ENCODE data around the gene TNFRSF17. TPM values are rescaled to one million over a fixed set of nuclear protein-coding genes. Genes with fewer than 3 reads are reported as not detected.

The TNFRSF17 gene
- total RNA-seq, 1 donor from 2014 or later: not detected

DNA sequence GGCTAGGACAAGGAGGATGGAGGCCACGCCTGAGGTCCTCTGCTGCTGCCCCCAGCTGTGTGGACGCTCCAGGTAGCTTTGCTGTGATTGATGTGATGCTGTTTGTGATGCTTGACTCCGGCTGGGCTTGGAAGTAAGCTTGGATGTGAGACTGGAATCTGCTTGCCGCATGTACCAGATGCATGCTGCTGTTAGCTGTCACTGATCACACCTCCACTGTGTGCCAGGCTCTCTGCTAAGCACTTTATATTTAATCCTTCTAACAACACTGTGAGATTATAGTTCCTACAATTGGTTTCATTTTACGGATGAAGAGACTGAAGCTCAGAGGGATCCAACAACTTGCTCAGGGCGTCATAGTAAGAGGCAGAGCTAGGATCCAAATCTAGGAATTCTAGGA is 35.0 kb downstream of the TNFRSF17 start:
- Histone ChIP-seq H2AFZ (replicated peaks) (no peak overlapping the region), H3K27ac (no peak overlapping the region), H3K79me2 (ENCODE audit: low read depth) (no peaks in the 10 kb centered on the region), H3K9ac (no peak overlapping the region), H3K4me3 (no peak overlapping the region), H3K27me3 (no peaks in the 10 kb centered on the region), H3K36me3 (no peaks in the 10 kb centered on the region), H3F3A (ENCODE audit: low read depth) (no peaks in the 10 kb centered on the region), H3K9me3 (ENCODE audit: low read depth) (no peaks in the 10 kb centered on the region), H3K4me2 (no peak overlapping the region), H3K4me1 (no peaks in the 10 kb centered on the region), H4K20me1 (ENCODE audit: low read depth) (no peaks in the 10 kb centered on the region)
- DNase-seq (ENCODE audit: low spot score): no peak
- H3K27me3 Mint-ChIP-seq (ENCODE audit: insufficient read depth, low read depth): peaks cover 2% of the 10 kb centered on the region
- H3K36me3 Mint-ChIP-seq: no peaks in the 10 kb centered on the region
- H3K4me3 Mint-ChIP-seq: no peak overlapping the region
- no peaks in the 10 kb centered on the region for H3K9me3 Mint-ChIP-seq
- TF ChIP-seq, protein P1, sequence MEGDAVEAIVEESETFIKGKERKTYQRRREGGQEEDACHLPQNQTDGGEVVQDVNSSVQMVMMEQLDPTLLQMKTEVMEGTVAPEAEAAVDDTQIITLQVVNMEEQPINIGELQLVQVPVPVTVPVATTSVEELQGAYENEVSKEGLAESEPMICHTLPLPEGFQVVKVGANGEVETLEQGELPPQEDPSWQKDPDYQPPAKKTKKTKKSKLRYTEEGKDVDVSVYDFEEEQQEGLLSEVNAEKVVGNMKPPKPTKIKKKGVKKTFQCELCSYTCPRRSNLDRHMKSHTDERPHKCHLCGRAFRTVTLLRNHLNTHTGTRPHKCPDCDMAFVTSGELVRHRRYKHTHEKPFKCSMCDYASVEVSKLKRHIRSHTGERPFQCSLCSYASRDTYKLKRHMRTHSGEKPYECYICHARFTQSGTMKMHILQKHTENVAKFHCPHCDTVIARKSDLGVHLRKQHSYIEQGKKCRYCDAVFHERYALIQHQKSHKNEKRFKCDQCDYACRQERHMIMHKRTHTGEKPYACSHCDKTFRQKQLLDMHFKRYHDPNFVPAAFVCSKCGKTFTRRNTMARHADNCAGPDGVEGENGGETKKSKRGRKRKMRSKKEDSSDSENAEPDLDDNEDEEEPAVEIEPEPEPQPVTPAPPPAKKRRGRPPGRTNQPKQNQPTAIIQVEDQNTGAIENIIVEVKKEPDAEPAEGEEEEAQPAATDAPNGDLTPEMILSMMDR (IDR thresholded peaks at IDR 0.05): no peak
- TF ChIP-seq EZH2phosphoT487 (IDR thresholded peaks at IDR 0.05): no peak
- H3K4me1 Mint-ChIP-seq: peaks cover 8% of the 10 kb centered on the region
- H3K27ac Mint-ChIP-seq: no peak overlapping the region

- no peak overlapping the region for H3K27ac ChIP-seq
Observed at GRCh38 chr16:12002447-12003006, 37.5 kb downstream of the TNFRSF17 start.

DNA sequence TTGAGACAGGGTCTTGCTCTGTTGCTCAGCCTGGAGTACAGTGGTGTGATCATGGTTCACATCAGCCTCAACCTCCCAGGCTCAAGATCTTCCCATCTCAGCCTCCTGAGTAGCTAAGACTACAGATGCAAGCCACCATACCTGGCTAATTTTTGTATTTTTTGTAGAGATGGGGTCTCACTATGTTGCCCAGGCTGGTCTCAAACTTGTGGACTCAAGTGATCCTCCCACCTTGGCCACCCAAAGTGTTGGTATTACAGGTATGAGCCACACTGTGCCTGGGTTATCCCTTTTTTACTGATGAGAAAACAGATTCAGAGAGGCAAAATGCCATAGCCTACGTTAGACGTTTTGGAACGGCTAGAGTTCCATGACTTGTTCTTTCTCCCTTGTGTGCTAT is 41.6 kb downstream of the TNFRSF17 start:
- Histone ChIP-seq H3K79me2 (ENCODE audit: low read depth) (no peaks in the 10 kb centered on the region), H3K9me3 (ENCODE audit: low read depth) (no peaks in the 10 kb centered on the region), H3K36me3 (no peaks in the 10 kb centered on the region), H3K9ac (no peak overlapping the region), H3F3A (ENCODE audit: low read depth) (no peaks in the 10 kb centered on the region), H4K20me1 (ENCODE audit: low read depth) (no peaks in the 10 kb centered on the region), H3K27me3 (no peaks in the 10 kb centered on the region), H2AFZ (replicated peaks) (no peak overlapping the region), H3K4me3 (no peak overlapping the region), H3K4me2 (no peak overlapping the region), H3K4me1 (no peaks in the 10 kb centered on the region), H3K27ac (no peak overlapping the region)
- peaks cover 2% of the 10 kb centered on the region for H3K27me3 Mint-ChIP-seq (ENCODE audit: insufficient read depth, low read depth)
- DNase-seq (ENCODE audit: low spot score): no peak
- H3K4me1 Mint-ChIP-seq: no peaks in the 10 kb centered on the region
- H3K9me3 Mint-ChIP-seq: no peaks in the 10 kb centered on the region
- no peak overlapping the region for H3K4me3 Mint-ChIP-seq
- H3K27ac Mint-ChIP-seq: no peak overlapping the region
- no peak for TF ChIP-seq EZH2phosphoT487 (IDR thresholded peaks at IDR 0.05)
- no peak for TF ChIP-seq EZH2 (IDR thresholded peaks at IDR 0.05)
- no peaks in the 10 kb centered on the region for H3K36me3 Mint-ChIP-seq

More at GRCh38 chr16:12002447-12003006, 37.5 kb downstream of the TNFRSF17 start:
- Histone ChIP-seq H2AFZ (replicated peaks) (no peak overlapping the region), H3K79me2 (ENCODE audit: low read depth) (no peaks in the 10 kb centered on the region), H3K9ac (no peak overlapping the region), H3K4me3 (no peak overlapping the region), H3K27me3 (no peaks in the 10 kb centered on the region), H3K4me1 (no peaks in the 10 kb centered on the region), H3F3A (ENCODE audit: low read depth) (no peaks in the 10 kb centered on the region), H3K4me2 (no peak overlapping the region), H4K20me1 (ENCODE audit: low read depth) (no peaks in the 10 kb centered on the region), H3K36me3 (no peaks in the 10 kb centered on the region), H3K9me3 (ENCODE audit: low read depth) (no peaks in the 10 kb centered on the region)
- H3K4me3 Mint-ChIP-seq: no peak overlapping the region
- H3K9me3 Mint-ChIP-seq: no peaks in the 10 kb centered on the region
- H3K27me3 Mint-ChIP-seq (ENCODE audit: insufficient read depth, low read depth): peaks cover 2% of the 10 kb centered on the region
- TF ChIP-seq, protein P1 (IDR thresholded peaks at IDR 0.05): no peak
- TF ChIP-seq EZH2phosphoT487 (IDR thresholded peaks at IDR 0.05) (no peak), EZH2 (IDR thresholded peaks at IDR 0.05) (no peak)
- peaks cover 3% of the 10 kb centered on the region for H3K4me1 Mint-ChIP-seq
- DNase-seq (ENCODE audit: low spot score): no peak
- H3K27ac Mint-ChIP-seq: no peak overlapping the region
- H3K36me3 Mint-ChIP-seq: no peaks in the 10 kb centered on the region

- Mint-ChIP-seq H3K9me3 (no peaks in the 10 kb centered on the region), H3K4me1 (no peaks in the 10 kb centered on the region), H3K4me3 (no peak overlapping the region), H3K27me3 (ENCODE audit: insufficient read depth, low read depth) (no peaks in the 10 kb centered on the region), H3K27ac (no peak overlapping the region), H3K36me3 (no peaks in the 10 kb centered on the region)
- H3K36me3 ChIP-seq: no peaks in the 10 kb centered on the region
- no peaks in the 10 kb centered on the region for H3K4me1 ChIP-seq
- H3K9ac ChIP-seq: no peak overlapping the region
- no peaks in the 10 kb centered on the region for H3K9me3 ChIP-seq (ENCODE audit: low read depth)
- H3K27me3 ChIP-seq: no peaks in the 10 kb centered on the region
- no peaks in the 10 kb centered on the region for H3K79me2 ChIP-seq (ENCODE audit: low read depth)
- no peak overlapping the region for H3K4me2 ChIP-seq
- no peak for DNase-seq (ENCODE audit: low spot score)
- H3K4me3 ChIP-seq: no peak overlapping the region
- peaks cover 3% of the 10 kb centered on the region for H4K20me1 ChIP-seq (ENCODE audit: low read depth)
- H2AFZ ChIP-seq (replicated peaks): no peak overlapping the region
- no peaks in the 10 kb centered on the region for H3F3A ChIP-seq (ENCODE audit: low read depth)
- TF ChIP-seq, protein P1 (IDR thresholded peaks at IDR 0.05): no peak
- no peak for TF ChIP-seq EZH2 (IDR thresholded peaks at IDR 0.05)
- TF ChIP-seq EZH2phosphoT487 (IDR thresholded peaks at IDR 0.05): no peak
- no peak overlapping the region for H3K27ac ChIP-seq
Observed at GRCh38 chr16:12009462-12009861, 44.5 kb downstream of the TNFRSF17 start.
